Measurements from ENCODE around the gene SNTG2.

Gene SNTG2

DNA sequence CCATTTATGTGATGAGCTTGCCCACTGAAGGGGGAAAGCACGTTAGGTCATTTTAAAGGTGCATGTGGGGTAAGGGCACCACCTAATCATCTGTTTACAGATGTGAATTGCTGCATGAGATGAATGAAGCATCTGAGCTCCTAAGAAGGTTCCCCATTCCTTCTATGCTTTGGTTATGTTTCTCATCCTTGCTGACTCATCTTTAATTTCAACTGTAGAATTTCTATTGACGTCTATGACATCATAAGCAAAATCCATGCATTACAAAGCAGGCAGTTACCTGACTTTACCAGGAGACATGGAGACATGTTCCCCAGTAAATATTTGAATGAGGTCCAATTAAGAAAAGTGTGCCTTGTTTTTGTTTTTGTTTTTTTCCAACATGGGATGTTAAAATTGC is 2.8 kb downstream of the SNTG2 start:
- no peak for DNase-seq (ENCODE audit: low read depth in 2 of 2)

- DNase-seq (ENCODE audit: low read depth in 2 of 2), result no peak
These were observed 3.5 kb downstream of the SNTG2 start for GRCh38 chr2:953975-954686.

GRCh38 chr2:954687-955000 is 4.0 kb downstream of the SNTG2 start:
- DNase-seq (ENCODE audit: low read depth in 2 of 2), result no peak

GRCh38 chr2:955829-956731 is 5.4 kb downstream of the SNTG2 start:
- no peak for DNase-seq (ENCODE audit: low read depth in 2 of 2)

- no peak for DNase-seq (ENCODE audit: low read depth in 2 of 2)
These were observed 8.8 kb downstream of the SNTG2 start for GRCh38 chr2:959457-959856.

DNA sequence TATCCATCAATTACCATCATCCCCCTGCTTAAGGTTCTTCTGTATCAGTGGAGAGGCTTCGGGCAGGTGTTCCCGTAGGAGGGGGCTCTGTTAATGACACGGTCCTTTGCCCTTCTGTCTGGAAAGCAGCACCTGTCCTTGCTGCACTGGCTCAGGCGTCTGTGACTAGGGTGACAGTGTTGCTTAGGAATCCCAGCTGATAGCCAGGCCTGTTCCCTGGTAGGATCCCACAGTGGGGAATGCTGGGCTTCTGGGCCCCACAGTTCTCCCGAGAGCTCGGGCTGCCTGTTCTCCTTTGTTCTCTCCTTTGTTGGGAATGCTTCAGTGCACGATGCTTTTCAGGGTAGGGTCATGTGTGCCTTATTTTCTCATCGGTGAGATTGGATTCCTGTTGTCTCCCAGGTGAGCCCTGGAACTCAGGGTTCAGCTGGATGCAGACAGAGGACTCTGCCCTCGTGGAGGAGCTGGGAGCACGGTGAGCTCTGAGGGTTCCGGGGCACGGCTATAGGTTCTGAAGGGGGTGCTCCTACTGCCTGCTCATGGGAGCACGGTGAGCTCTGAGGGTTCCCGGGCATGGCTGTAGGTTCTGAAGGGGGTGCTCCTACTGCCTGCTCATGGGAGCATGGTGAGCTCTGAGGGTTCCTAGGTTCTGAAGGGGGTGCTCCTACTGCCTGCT is 9.6 kb downstream of the SNTG2 start:
- DNase-seq (ENCODE audit: low read depth in 2 of 2), result no peak

- DNase-seq (ENCODE audit: low read depth in 2 of 2), result no peak
These were observed 11.1 kb downstream of the SNTG2 start for GRCh38 chr2:961786-962185.

GRCh38 chr2:963876-964275 is 13.2 kb downstream of the SNTG2 start:
- no peak for DNase-seq (ENCODE audit: low read depth in 2 of 2)

DNA sequence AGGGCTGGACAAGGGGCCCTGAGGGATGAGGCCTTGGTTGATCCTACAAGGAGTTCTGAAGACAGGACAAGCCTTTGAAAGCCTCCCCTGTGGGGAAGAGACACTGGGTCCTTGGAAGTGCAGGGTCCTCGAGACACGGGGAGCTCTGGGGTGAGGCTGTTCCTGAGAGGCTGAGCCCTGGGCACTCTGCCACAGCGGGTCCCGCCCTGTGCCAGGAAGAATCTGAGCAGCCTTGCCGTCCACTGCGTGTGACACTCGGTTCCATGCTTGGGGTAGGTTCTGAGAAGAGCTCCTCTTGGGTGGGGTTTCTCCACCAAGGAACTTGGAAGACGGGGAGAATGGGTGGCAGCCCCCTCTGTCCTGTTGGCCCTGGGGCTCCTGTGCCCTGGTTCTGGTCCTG is 13.9 kb downstream of the SNTG2 start:
- no peak for DNase-seq (ENCODE audit: low read depth in 2 of 2)

- no peak for DNase-seq (ENCODE audit: low read depth in 2 of 2)
These were observed 15.0 kb downstream of the SNTG2 start for GRCh38 chr2:965640-966147.

DNA sequence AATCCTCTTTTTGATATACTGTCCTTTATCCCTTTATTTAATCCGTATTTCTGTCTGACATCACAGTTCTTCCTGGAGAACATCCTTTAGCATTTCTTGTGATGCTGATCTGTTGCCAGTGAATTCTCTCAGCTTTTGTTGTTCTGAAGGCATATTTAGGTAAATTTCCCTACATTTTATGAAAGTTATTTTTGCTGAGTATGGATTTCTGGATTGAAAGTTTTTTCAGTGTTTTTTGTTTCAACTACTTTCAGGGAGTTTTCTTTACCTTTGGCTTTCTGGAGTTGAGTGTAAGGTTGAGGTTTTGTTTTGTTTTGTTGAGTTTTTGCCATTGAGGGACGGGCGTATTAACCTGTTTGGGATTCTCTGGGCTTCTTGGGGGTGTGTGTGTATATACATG is 22.5 kb downstream of the SNTG2 start:
- DNase-seq (ENCODE audit: low read depth in 2 of 2), result no peak

DNA sequence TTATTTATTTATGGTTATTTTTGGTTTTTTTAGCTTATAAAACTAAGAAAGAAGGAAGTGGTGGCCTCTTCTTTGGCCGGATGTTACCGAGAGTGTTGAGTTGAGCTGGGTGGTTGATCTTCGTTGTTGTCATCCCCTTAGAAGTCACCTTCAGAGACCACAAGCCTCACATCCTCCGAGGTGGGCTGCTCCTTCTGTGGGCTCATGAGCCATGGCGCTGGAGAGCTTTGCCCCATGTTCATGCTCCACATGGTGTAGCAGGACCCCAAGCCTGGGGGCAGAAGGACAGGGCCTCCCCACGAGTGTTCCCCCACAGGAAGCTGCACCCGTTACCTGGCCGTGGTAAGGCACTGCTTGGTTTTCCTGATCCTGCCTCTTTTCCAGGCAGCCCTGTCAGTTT is 23.4 kb downstream of the SNTG2 start:
- no peak for DNase-seq (ENCODE audit: low read depth in 2 of 2)

- DNase-seq (ENCODE audit: low read depth in 2 of 2), result no peak
These were observed 23.9 kb downstream of the SNTG2 start for GRCh38 chr2:974502-974901.

GRCh38 chr2:975095-975494 is 24.4 kb downstream of the SNTG2 start:
- no peak for DNase-seq (ENCODE audit: low read depth in 2 of 2)

DNA sequence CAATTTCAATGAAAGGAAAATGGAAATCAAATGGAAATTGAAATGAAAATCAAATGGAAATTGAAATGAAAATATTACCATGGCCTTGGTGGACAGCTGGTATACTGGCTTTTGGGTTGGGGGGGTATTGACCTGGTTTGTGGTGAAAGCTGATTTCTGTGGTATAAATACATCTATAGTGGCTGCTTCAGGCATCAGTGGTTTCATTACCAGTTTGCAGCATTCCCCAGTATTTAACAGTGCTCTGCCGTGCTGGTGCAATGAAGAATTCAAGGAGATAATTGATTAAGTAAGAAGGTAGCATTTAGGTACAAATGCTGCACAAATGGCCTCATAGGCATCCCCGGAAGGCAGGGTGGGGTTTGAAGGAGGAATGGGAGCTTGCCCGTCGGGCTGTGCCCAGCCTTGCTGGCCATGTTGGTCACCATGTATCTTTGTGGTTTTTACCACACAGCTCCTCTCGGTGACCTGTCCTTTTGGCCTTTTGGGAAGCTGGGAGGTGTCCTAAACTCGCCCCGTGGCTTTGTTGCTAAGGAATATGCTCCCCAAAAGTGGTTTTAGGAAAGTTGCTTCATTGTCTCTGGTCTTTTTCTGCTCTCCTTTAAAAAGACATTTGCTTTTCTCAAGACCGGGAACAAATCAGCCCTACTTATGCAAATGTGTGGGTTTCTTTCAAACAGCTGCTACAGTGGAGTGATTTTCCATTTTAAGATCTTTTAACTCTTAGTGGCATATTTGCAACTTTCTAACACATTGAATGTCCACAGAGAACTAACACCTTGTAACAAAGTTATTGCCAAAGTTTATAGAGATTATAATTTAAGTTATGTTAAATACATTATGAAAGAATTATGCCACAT is 28.6 kb downstream of the SNTG2 start:
- DNase-seq (ENCODE audit: low read depth in 2 of 2), result no peak

GRCh38 chr2:980176-980575 is 29.5 kb downstream of the SNTG2 start:
- no peak for DNase-seq (ENCODE audit: low read depth in 2 of 2)

DNA sequence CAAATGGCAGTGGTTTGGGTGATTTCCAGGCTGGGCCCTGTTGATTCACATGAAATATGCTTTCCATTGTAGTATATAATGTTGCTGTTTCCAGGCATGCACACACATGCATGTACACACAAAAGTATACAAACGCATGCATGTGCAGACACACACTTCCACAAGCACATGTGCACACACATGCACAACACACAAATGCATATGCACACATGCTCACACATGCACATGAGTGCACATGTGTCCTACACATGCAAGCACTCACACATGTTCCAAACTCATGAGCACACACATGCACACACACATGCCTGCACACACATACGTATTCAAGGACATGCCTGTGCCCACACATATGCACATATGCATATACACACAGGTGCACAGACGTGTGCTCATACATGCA is 30.6 kb downstream of the SNTG2 start:
- DNase-seq (ENCODE audit: low read depth in 2 of 2), result no peak

GRCh38 chr2:981759-982158 is 31.1 kb downstream of the SNTG2 start:
- DNase-seq (ENCODE audit: low read depth in 2 of 2), result no peak

DNA sequence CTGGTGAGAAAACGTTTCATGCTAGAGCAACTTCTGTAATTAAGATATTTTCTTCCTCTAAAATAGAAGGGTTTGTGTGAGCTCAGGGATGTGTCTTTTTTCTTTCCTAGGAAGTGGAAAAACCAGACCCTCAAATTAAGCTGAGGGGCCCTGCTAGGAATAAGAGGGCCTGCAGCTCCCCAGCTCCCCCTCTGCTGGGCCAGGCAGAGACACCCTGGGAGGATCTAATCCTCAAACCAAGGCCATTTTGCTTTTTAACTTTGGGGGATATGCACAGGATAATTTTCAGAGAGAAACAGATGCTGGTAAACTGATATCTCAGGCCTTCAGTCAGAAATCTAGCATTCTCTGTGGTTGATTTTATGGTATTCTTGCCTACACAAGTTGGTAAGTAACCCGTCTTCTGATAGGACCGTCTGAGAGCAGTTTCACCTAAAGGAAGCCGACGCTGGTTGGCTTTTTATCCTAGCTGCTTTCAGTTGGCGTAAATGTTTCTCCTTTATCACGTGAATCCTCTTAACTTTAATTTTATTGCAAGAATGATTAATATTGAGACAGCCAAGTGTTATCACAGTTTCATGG is 34.8 kb downstream of the SNTG2 start:
- no peak for DNase-seq (ENCODE audit: low read depth in 2 of 2)

DNA sequence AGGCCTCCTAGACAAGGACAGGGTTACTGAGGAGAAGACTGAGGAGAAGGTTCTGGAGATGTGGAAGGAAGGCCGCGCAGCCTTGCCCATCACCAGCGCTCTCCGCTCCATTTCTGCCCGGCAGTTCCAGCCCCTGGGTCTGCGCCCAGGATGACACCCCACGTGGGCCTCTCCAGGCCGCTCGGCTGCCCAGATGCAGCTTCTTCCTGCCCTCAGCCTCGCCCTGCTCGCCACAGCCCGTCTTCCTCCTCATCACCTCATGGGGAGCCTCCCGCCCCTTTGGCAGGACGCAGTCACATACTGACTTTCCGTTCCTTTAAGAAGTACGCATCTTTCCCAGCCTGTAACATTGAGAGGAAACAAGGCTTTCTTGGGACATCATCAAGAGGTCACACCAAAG is 37.1 kb downstream of the SNTG2 start:
- no peak for DNase-seq (ENCODE audit: low read depth in 2 of 2)

- no peak for DNase-seq (ENCODE audit: low read depth in 2 of 2)
These were observed 39.3 kb downstream of the SNTG2 start for GRCh38 chr2:989781-990467.

Measured in stimulated activated CD8-positive, alpha-beta memory T cell treated with anti-CD3 and anti-CD28 coated beads, Interleukin-15, amount 100 ng/mL, for 48 hours (primary cell).